Stimulated activated CD8-positive, alpha-beta memory T cell treated with anti-CD3 and anti-CD28 coated beads, Interleukin-15, amount 100 ng/mL, for 48 hours (primary cell): ENCODE data around the gene DPP10.
"Not testable (repeated sequence)": the region's sequence is repeated elsewhere in the genome, so short reads cannot be mapped to it uniquely, and the experiment has no call there.

Source experiments
- DNase-seq, 2 donors: peaks; one replicate each; pipeline ENCODE4 v3.0.0-alpha.2; 2020; ENCODE audit warnings: low read depth in 2 of 2

The DPP10 gene

GRCh38 chr2:114515882-114516281, 73.4 kb downstream of the DPP10 start:
- no peak for DNase-seq

GRCh38 chr2:114517580-114517979, 75.1 kb downstream of the DPP10 start:
- no peak for DNase-seq

GRCh38 chr2:114518738-114519137, 76.3 kb downstream of the DPP10 start:
- no peak for DNase-seq

- not testable (repeated sequence) for DNase-seq
These were observed 80.2 kb downstream of the DPP10 start for GRCh38 chr2:114522612-114523011.

- DNase-seq, result no peak
These were observed 83.5 kb downstream of the DPP10 start for GRCh38 chr2:114525955-114526354.

GRCh38 chr2:114526841-114527240, 84.4 kb downstream of the DPP10 start:
- DNase-seq, result no peak

- no peak for DNase-seq
These were observed 85.0 kb downstream of the DPP10 start for GRCh38 chr2:114527330-114527983.

- DNase-seq, result no peak
These were observed 92.0 kb downstream of the DPP10 start for GRCh38 chr2:114534116-114535084.

GRCh38 chr2:114537777-114538176, 95.3 kb downstream of the DPP10 start:
- no peak for DNase-seq

GRCh38 chr2:114542695-114543094, 100.3 kb downstream of the DPP10 start:
- DNase-seq, result no peak

GRCh38 chr2:114543236-114543766, 100.9 kb downstream of the DPP10 start:
- no peak for DNase-seq

GRCh38 chr2:114545052-114545451, 102.6 kb downstream of the DPP10 start:
- DNase-seq, result no peak

- no peak for DNase-seq
These were observed 104.1 kb downstream of the DPP10 start for GRCh38 chr2:114546531-114546930.

- DNase-seq, result no peak
These were observed 105.7 kb downstream of the DPP10 start for GRCh38 chr2:114548151-114548550.

GRCh38 chr2:114550364-114550763, 107.9 kb downstream of the DPP10 start:
- DNase-seq, result no peak

- DNase-seq, result no peak
These were observed 108.7 kb downstream of the DPP10 start for GRCh38 chr2:114550895-114551793.

GRCh38 chr2:114553027-114553426, 110.6 kb downstream of the DPP10 start:
- no peak for DNase-seq

- DNase-seq, result no peak
These were observed 126.7 kb downstream of the DPP10 start for GRCh38 chr2:114569166-114569565.

- DNase-seq, result no peak
These were observed 135.2 kb downstream of the DPP10 start for GRCh38 chr2:114577657-114578056.

GRCh38 chr2:114579542-114579941, 137.1 kb downstream of the DPP10 start:
- DNase-seq, result no peak

GRCh38 chr2:114580691-114581090, 138.2 kb downstream of the DPP10 start:
- DNase-seq, result no peak

- no peak for DNase-seq
These were observed 155.9 kb downstream of the DPP10 start for GRCh38 chr2:114598329-114598728.
